A549 (cell line): ENCODE results near the gene STAU1.
A peak's percentile ranks its signal among the peaks of the same experiment; 100 is the strongest.

Experiments used
- JUNB ChIP-seq: fragments of >200 bp; sonication (Bioruptor Twin); formaldehyde crosslinking; IDR thresholded peaks from 2 replicates; pipeline ENCODE4 v1.6.1; 2016
- MAFK ChIP-seq: fragments of 450-650 bp; IDR thresholded peaks from 2 replicates; pipeline ENCODE4 v1.6.1; 2014; ENCODE audit not compliant: partially characterized antibody
- POLR2A ChIP-seq: IDR thresholded peaks from 2 replicates; pipeline ENCODE4 v1.6.1; 2012; ENCODE audit warnings: mild to moderate bottlenecking, low read length
- SMC3 ChIP-seq: fragments of >200 bp; sonication (Bioruptor Twin); formaldehyde crosslinking; IDR thresholded peaks from 3 replicates; pipeline ENCODE4 v1.6.1; 2018; ENCODE audit warnings: inconsistent platforms
- TF ChIP-seq, protein P1 (sequence below): fragments of >200 bp; sonication (Bioruptor Twin); formaldehyde crosslinking; IDR thresholded peaks from 3 replicates; pipeline ENCODE4 v1.5.1; 2016
- TF ChIP-seq, protein P2 (sequence below): fragments of 200-600 bp; sonication (generic); IDR thresholded peaks from 2 replicates; pipeline ENCODE4 v1.6.1; 2016; ENCODE audit warnings: antibody characterized with exemption, mild to moderate bottlenecking, moderate library complexity

DNA sequence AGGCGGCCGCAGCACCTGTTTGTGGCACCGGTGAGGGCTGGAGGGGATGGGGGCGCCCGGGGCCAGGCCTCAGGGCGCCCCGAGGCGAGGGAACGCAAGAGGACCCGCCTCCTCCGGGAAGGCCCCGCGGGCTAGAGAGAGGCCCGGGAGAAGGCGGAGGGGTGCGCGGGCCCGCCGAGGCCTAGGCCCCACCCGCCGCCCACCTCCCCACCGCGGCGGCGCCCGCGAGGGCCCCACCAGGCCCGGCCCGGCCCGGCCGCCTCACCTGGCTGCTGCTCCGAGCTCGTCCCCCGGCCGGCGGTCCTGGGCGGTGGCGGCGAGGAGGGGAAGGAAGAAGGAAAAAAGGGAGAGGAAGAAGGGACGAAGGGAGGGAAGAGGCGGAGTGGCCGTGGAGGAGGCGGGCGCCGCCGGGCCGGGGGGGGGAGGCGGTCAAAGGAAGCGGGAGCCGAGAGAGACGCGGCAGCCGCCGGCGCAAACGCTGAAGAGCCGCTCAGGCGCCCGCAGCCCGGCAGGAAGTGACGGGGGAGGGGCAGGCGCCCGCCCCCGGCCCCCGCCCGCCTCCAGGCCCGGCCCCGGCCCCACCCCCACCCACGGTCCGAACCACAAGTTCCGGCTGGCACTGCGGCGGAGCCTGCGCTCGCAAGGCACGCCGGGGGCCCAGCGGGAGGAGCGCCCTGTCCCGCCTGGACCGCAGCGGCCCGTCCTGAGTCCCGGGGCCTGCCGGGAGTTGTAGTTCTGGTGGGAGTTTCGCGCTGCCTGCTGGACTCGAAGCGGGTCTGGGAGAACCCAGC is at the start of gene STAU1:
- TF ChIP-seq SMC3 = no peak
- TF ChIP-seq, protein P1, sequence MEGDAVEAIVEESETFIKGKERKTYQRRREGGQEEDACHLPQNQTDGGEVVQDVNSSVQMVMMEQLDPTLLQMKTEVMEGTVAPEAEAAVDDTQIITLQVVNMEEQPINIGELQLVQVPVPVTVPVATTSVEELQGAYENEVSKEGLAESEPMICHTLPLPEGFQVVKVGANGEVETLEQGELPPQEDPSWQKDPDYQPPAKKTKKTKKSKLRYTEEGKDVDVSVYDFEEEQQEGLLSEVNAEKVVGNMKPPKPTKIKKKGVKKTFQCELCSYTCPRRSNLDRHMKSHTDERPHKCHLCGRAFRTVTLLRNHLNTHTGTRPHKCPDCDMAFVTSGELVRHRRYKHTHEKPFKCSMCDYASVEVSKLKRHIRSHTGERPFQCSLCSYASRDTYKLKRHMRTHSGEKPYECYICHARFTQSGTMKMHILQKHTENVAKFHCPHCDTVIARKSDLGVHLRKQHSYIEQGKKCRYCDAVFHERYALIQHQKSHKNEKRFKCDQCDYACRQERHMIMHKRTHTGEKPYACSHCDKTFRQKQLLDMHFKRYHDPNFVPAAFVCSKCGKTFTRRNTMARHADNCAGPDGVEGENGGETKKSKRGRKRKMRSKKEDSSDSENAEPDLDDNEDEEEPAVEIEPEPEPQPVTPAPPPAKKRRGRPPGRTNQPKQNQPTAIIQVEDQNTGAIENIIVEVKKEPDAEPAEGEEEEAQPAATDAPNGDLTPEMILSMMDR = no peak
- TF ChIP-seq JUNB = no peak
- TF ChIP-seq POLR2A = peak; percentile 68
- no peak for TF ChIP-seq MAFK
- TF ChIP-seq, protein P2, sequence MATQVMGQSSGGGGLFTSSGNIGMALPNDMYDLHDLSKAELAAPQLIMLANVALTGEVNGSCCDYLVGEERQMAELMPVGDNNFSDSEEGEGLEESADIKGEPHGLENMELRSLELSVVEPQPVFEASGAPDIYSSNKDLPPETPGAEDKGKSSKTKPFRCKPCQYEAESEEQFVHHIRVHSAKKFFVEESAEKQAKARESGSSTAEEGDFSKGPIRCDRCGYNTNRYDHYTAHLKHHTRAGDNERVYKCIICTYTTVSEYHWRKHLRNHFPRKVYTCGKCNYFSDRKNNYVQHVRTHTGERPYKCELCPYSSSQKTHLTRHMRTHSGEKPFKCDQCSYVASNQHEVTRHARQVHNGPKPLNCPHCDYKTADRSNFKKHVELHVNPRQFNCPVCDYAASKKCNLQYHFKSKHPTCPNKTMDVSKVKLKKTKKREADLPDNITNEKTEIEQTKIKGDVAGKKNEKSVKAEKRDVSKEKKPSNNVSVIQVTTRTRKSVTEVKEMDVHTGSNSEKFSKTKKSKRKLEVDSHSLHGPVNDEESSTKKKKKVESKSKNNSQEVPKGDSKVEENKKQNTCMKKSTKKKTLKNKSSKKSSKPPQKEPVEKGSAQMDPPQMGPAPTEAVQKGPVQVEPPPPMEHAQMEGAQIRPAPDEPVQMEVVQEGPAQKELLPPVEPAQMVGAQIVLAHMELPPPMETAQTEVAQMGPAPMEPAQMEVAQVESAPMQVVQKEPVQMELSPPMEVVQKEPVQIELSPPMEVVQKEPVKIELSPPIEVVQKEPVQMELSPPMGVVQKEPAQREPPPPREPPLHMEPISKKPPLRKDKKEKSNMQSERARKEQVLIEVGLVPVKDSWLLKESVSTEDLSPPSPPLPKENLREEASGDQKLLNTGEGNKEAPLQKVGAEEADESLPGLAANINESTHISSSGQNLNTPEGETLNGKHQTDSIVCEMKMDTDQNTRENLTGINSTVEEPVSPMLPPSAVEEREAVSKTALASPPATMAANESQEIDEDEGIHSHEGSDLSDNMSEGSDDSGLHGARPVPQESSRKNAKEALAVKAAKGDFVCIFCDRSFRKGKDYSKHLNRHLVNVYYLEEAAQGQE = no peak
